GM20431 (cell line): ENCODE measurements around the gene GIGYF2.
"Not testable (repeated sequence)": the region's sequence is repeated elsewhere in the genome, so short reads cannot be mapped to it uniquely, and the experiment has no call there.

Experiments used
- in situ Hi-C: fragments of 300-500 bp; cut with MseI, MboI; formaldehyde crosslinking; loops from one replicate; pipeline ENCODE4 v1.15.0; 2020; ENCODE audit warnings: low sequenced_read_pairs; ENCODE audit not compliant: unreplicated experiment

Gene GIGYF2

GRCh38 chr2:232688201-232688600 is 8.9 kb upstream of the GIGYF2 start:
- in situ Hi-C loops, result no loop called here

- in situ Hi-C loops, result no loop called here
Measured at GRCh38 chr2:232689152-232689910, 7.8 kb upstream of the GIGYF2 start.

- in situ Hi-C loops, result not testable (repeated sequence)
Measured at GRCh38 chr2:232691117-232691516, 6.0 kb upstream of the GIGYF2 start.

- in situ Hi-C loops, result no loop called here
Measured at GRCh38 chr2:232693344-232693743, 3.8 kb upstream of the GIGYF2 start.

- in situ Hi-C loops, result no loop called here
Measured at GRCh38 chr2:232696609-232697058, 497 bp upstream of the GIGYF2 start.

GRCh38 chr2:232697807-232698110 is 628 bp downstream of the GIGYF2 start:
- in situ Hi-C loops, result no loop called here

GRCh38 chr2:232698556-232699091 is 1.5 kb downstream of the GIGYF2 start:
- in situ Hi-C loops, result no loop called here

GRCh38 chr2:232699110-232699509 is 2.0 kb downstream of the GIGYF2 start:
- in situ Hi-C loops, result no loop called here

- in situ Hi-C loops, result no loop called here
Measured at GRCh38 chr2:232700154-232700553, 3.0 kb downstream of the GIGYF2 start.

GRCh38 chr2:232707076-232707475 is 9.9 kb downstream of the GIGYF2 start:
- in situ Hi-C loops, result no loop called here

GRCh38 chr2:232713505-232713904 is 16.4 kb downstream of the GIGYF2 start:
- in situ Hi-C loops, result no loop called here

- in situ Hi-C loops, result no loop called here
Measured at GRCh38 chr2:232714969-232715368, 17.8 kb downstream of the GIGYF2 start.

GRCh38 chr2:232720056-232720455 is 22.9 kb downstream of the GIGYF2 start:
- in situ Hi-C loops, result not testable (repeated sequence)

GRCh38 chr2:232721261-232721660 is 24.1 kb downstream of the GIGYF2 start:
- in situ Hi-C loops, result no loop called here

- in situ Hi-C loops, result no loop called here
Measured at GRCh38 chr2:232721882-232722281, 24.8 kb downstream of the GIGYF2 start.

- in situ Hi-C loops, result no loop called here
Measured at GRCh38 chr2:232723027-232723426, 25.9 kb downstream of the GIGYF2 start.

GRCh38 chr2:232728785-232729184 is 31.7 kb downstream of the GIGYF2 start:
- in situ Hi-C loops, result no loop called here

- in situ Hi-C loops, result no loop called here
Measured at GRCh38 chr2:232731470-232731869, 34.3 kb downstream of the GIGYF2 start.

- in situ Hi-C loops, result no loop called here
Measured at GRCh38 chr2:232741294-232741693, 44.2 kb downstream of the GIGYF2 start.

- in situ Hi-C loops, result no loop called here
Measured at GRCh38 chr2:232741972-232742371, 44.8 kb downstream of the GIGYF2 start.

- in situ Hi-C loops, result no loop called here
Measured at GRCh38 chr2:232744963-232745362, 47.8 kb downstream of the GIGYF2 start.

GRCh38 chr2:232748038-232748437 is 50.9 kb downstream of the GIGYF2 start:
- in situ Hi-C loops, result no loop called here
